ENCODE measurements around the gene PLXNA4. TPM values are rescaled to one million over a fixed set of nuclear protein-coding genes. Genes with fewer than 3 reads are reported as not detected.

PLXNA4 gene
- total RNA-seq, 1 experiment from 2014 or later: not detected

DNA sequence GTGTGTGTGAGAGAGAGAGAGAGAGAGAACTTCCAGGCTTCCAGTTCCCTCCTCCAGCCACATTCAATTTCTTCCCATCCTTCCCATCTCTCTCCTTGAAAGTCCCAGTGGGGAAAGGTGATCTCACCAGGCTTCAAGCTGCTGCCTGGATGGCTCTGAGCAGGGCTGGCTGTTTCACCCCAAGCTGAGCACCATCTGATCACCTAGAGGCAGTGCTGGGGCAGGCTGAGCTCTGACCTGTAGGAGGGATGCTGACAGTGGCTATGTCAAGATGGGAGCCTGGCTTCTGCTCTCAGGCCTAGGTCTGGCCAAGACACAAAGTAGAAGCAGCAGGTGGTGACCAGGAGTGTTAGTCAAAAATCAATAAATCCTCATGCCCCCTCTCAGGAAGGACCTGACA lies 370.8 kb downstream of the PLXNA4 start:
- no peak overlapping the region for H3K4me2 ChIP-seq (ENCODE audit: low read length)
- no peaks in the 10 kb centered on the region for H3K4me1 ChIP-seq (ENCODE audit: control insufficient read depth in 1 of 2, insufficient read depth in 2 of 2, low read length in 2 of 2)
- H3K4me3 ChIP-seq (replicated peaks in 1 of 2; ENCODE audit: low read depth in 1 of 2, low read length in 2 of 2): no peak overlapping the region
- no peak overlapping the region for H3K27ac ChIP-seq (ENCODE audit: low read depth, low read length)
- intact Hi-C loops (cut with micrococcal nuclease): no loop called here
- CTCF ChIA-PET: no interaction called here
- TF ChIP-seq SP1 (IDR thresholded peaks at IDR 0.05; ENCODE audit: low read depth) (no peak), TCF7L2 (IDR thresholded peaks at IDR 0.05; ENCODE audit: borderline replicate concordance, extremely low read depth, insufficient read depth, insufficient read length) (no peak), SIN3A (IDR thresholded peaks at IDR 0.05; ENCODE audit: low read depth) (no peak), CEBPB (IDR thresholded peaks at IDR 0.05; ENCODE audit: low read depth) (no peak), CBX3 (IDR thresholded peaks at IDR 0.05; ENCODE audit: low read depth) (no peak), SRF (IDR thresholded peaks at IDR 0.05; ENCODE audit: low read depth) (no peak)
- TF ChIP-seq, protein P1, sequence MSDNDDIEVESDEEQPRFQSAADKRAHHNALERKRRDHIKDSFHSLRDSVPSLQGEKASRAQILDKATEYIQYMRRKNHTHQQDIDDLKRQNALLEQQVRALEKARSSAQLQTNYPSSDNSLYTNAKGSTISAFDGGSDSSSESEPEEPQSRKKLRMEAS (IDR thresholded peaks at IDR 0.05): no peak
- TF ChIP-seq, protein P2, sequence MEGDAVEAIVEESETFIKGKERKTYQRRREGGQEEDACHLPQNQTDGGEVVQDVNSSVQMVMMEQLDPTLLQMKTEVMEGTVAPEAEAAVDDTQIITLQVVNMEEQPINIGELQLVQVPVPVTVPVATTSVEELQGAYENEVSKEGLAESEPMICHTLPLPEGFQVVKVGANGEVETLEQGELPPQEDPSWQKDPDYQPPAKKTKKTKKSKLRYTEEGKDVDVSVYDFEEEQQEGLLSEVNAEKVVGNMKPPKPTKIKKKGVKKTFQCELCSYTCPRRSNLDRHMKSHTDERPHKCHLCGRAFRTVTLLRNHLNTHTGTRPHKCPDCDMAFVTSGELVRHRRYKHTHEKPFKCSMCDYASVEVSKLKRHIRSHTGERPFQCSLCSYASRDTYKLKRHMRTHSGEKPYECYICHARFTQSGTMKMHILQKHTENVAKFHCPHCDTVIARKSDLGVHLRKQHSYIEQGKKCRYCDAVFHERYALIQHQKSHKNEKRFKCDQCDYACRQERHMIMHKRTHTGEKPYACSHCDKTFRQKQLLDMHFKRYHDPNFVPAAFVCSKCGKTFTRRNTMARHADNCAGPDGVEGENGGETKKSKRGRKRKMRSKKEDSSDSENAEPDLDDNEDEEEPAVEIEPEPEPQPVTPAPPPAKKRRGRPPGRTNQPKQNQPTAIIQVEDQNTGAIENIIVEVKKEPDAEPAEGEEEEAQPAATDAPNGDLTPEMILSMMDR (IDR thresholded peaks at IDR 0.05 in 2 of 3, conservative IDR thresholded peaks at IDR 0.05 in 1 of 3; ENCODE audit: borderline replicate concordance in 1 of 3, insufficient read depth in 1 of 3, low read depth in 2 of 3, low read length in 2 of 3): no peak
- TF ChIP-seq, protein P3, sequence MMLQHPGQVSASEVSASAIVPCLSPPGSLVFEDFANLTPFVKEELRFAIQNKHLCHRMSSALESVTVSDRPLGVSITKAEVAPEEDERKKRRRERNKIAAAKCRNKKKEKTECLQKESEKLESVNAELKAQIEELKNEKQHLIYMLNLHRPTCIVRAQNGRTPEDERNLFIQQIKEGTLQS (IDR thresholded peaks at IDR 0.05): no peak
- POLR2A ChIA-PET: no interaction called here
- no peaks in the 10 kb centered on the region for H4K20me1 ChIP-seq (ENCODE audit: insufficient read depth)
- no peak overlapping the region for H3K9ac ChIP-seq (ENCODE audit: low read length)
- no peak for DNase-seq (ENCODE audit: low read depth, low spot score)
- H3K79me2 ChIP-seq (ENCODE audit: insufficient read depth, low read length): no peaks in the 10 kb centered on the region
- no peak overlapping the region for H2AFZ ChIP-seq (ENCODE audit: low read depth, low read length, poor library complexity, severe bottlenecking)
- BruUV-seq (replicated peaks): no TSS peak
- no peaks in the 10 kb centered on the region for H3K9me2 ChIP-seq (ENCODE audit: insufficient read depth)
- RAD21 ChIA-PET (ENCODE audit: low non-redundant PET in 1 of 2, low total read pairs in 2 of 2, uncharacterized antibody in 2 of 2, unreplicated experiment in 2 of 2): no interaction called here
- no peaks in the 10 kb centered on the region for H3K9me3 ChIP-seq (ENCODE audit: control insufficient read depth in 1 of 2, insufficient read depth in 1 of 2, low read depth in 1 of 2, low read length in 2 of 2)
- H3K27me3 ChIP-seq (ENCODE audit: insufficient read depth, low read length): peaks cover 3% of the 10 kb centered on the region; the same call in 1 of the 2 replicates
- ATAC-seq: no peak
- no peaks in the 10 kb centered on the region for H3K36me3 ChIP-seq (ENCODE audit: control insufficient read depth in 1 of 2, insufficient read depth in 2 of 2, low read length in 2 of 2)
